CD4-positive, alpha-beta T cell treated with Interleukin-6 at 100 ng/mL for 8 hours (primary cell): Measurements from ENCODE around the gene ITGA11.

Source experiments
- DNase-seq: peaks from one replicate; pipeline ENCODE4 v3.0.0-alpha.2; 2020; ENCODE audit warnings: mixed read lengths, low spot score

ITGA11 gene

GRCh38 chr15:68447976-68448755 is 16.2 kb upstream of the ITGA11 start:
- no peak for DNase-seq

GRCh38 chr15:68447209-68447608 is 15.2 kb upstream of the ITGA11 start:
- no peak for DNase-seq

GRCh38 chr15:68445351-68445750 is 13.4 kb upstream of the ITGA11 start:
- no peak for DNase-seq

GRCh38 chr15:68444336-68444735 is 12.4 kb upstream of the ITGA11 start:
- no peak for DNase-seq

- DNase-seq = no peak
Measured at GRCh38 chr15:68442903-68443302, 10.9 kb upstream of the ITGA11 start.

GRCh38 chr15:68442041-68442440 is 10.1 kb upstream of the ITGA11 start:
- no peak for DNase-seq

GRCh38 chr15:68441045-68441743 is 9.2 kb upstream of the ITGA11 start:
- DNase-seq = no peak

- DNase-seq = no peak
Measured at GRCh38 chr15:68440136-68440535, 8.2 kb upstream of the ITGA11 start.

- no peak for DNase-seq
Measured at GRCh38 chr15:68439506-68439905, 7.5 kb upstream of the ITGA11 start.

GRCh38 chr15:68436680-68437079 is 4.7 kb upstream of the ITGA11 start:
- no peak for DNase-seq

- no peak for DNase-seq
Measured at GRCh38 chr15:68435966-68436365, 4.0 kb upstream of the ITGA11 start.

GRCh38 chr15:68434021-68434420 is 2.1 kb upstream of the ITGA11 start:
- no peak for DNase-seq

- no peak for DNase-seq
Measured at GRCh38 chr15:68433551-68433950, 1.6 kb upstream of the ITGA11 start.

- DNase-seq = no peak
Measured at GRCh38 chr15:68432441-68433064, 590 bp upstream of the ITGA11 start.

GRCh38 chr15:68431037-68431791 is 749 bp downstream of the ITGA11 start:
- DNase-seq = no peak

- DNase-seq = no peak
Measured at GRCh38 chr15:68430471-68431036, 1.4 kb downstream of the ITGA11 start.

GRCh38 chr15:68429691-68430470 is 2.1 kb downstream of the ITGA11 start:
- DNase-seq = no peak

GRCh38 chr15:68428431-68428940 is 3.5 kb downstream of the ITGA11 start:
- no peak for DNase-seq

GRCh38 chr15:68427963-68428362 is 4.0 kb downstream of the ITGA11 start:
- no peak for DNase-seq

GRCh38 chr15:68427366-68427765 is 4.6 kb downstream of the ITGA11 start:
- no peak for DNase-seq

GRCh38 chr15:68426116-68426515 is 5.8 kb downstream of the ITGA11 start:
- DNase-seq = no peak
